Fibroblast of villous mesenchyme (primary cell): Measurements from ENCODE around the gene PLD5. TPM values are rescaled to one million over a fixed set of nuclear protein-coding genes. Genes with fewer than 3 reads are reported as not detected.
"Not testable (repeated sequence)": the region's sequence is repeated elsewhere in the genome, so short reads cannot be mapped to it uniquely, and the experiment has no call there.

ENCODE experiments used
- DNase-seq: peaks from one replicate; pipeline ENCODE4 v3.0.0-alpha.2; 2010; ENCODE audit warnings: low read depth
- H3K4me3 ChIP-seq: 2 replicates; pipeline ENCODE4 v1.5.1; 2011; ENCODE audit warnings: low read depth, mild to moderate bottlenecking, low read length
- CTCF ChIP-seq: IDR thresholded peaks from 2 replicates; pipeline ENCODE4 v1.5.1; 2012; ENCODE audit warnings: low read depth, mild to moderate bottlenecking, low read length; ENCODE audit not compliant: insufficient read depth
- total RNA-seq: library from RNA; depleted of rRNA; stranded (reverse); fragments of >200 nt; gene quantifications from 2 replicates; pipeline ENCODE4 v1.2.3, GENCODE V29; 2012

PLD5 gene
- total RNA-seq, 1 donor: not detected

- H3K4me3 ChIP-seq, DNase-seq: not testable (repeated sequence)
Measured at GRCh38 chr1:242267004-242267403, 257.5 kb downstream of the PLD5 start.

GRCh38 chr1:242264419-242264818 lies 260.1 kb downstream of the PLD5 start:
- not testable (repeated sequence) for DNase-seq

GRCh38 chr1:242245255-242245654 lies 279.2 kb downstream of the PLD5 start:
- no peak for TF ChIP-seq CTCF
- no peak overlapping the region for H3K4me3 ChIP-seq

More at GRCh38 chr1:242264419-242264818, 260.1 kb downstream of the PLD5 start:
- H3K4me3 ChIP-seq: not testable (repeated sequence)

GRCh38 chr1:242243472-242243871 lies 281.0 kb downstream of the PLD5 start:
- TF ChIP-seq CTCF: no peak
- H3K4me3 ChIP-seq: no peak overlapping the region
- DNase-seq: no peak

More at GRCh38 chr1:242245255-242245654, 279.2 kb downstream of the PLD5 start:
- no peak for DNase-seq

- TF ChIP-seq CTCF: no peak
- DNase-seq: no peak
- no peak overlapping the region for H3K4me3 ChIP-seq
Measured at GRCh38 chr1:242242983-242243382, 281.5 kb downstream of the PLD5 start.

- no peak for TF ChIP-seq CTCF
- H3K4me3 ChIP-seq: no peak overlapping the region
- no peak for DNase-seq
Measured at GRCh38 chr1:242241936-242242335, 282.6 kb downstream of the PLD5 start.

GRCh38 chr1:242240691-242241090 lies 283.8 kb downstream of the PLD5 start:
- no peak for TF ChIP-seq CTCF
- H3K4me3 ChIP-seq: no peak overlapping the region
- no peak for DNase-seq

GRCh38 chr1:242240077-242240476 lies 284.4 kb downstream of the PLD5 start:
- no peak for DNase-seq
- no peak overlapping the region for H3K4me3 ChIP-seq
- TF ChIP-seq CTCF: no peak
